OCI-LY3 (cell line): Measurements from ENCODE around the gene NLRP3.

Source experiments
- CTCF ChIP-seq: fragments of 200-600, 300-600 bp; sonication (generic); IDR thresholded peaks from 2 replicates; pipeline ENCODE4 v1.5.1; 2014; ENCODE audit warnings: antibody characterized with exemption, low read length, low read depth
- EZH2phosphoT487 ChIP-seq: fragments of 200-600 bp; shearing (Covaris generic); IDR thresholded peaks from 2 replicates; pipeline ENCODE4 v1.6.1; 2018; ENCODE audit warnings: antibody characterized with exemption, mixed run types, low read depth

GRCh38 chr1:247373721-247374141 is 42.2 kb upstream of the NLRP3 start:
- TF ChIP-seq CTCF (peak; percentile 64), EZH2phosphoT487 (no peak)
